Activated T-cell treated with anti-CD3 and anti-CD28 coated beads for 4 hours (primary cell): ENCODE results near the gene CDH22.

Source experiments
- DNase-seq: peaks from one replicate; pipeline ENCODE4 v3.0.0-alpha.2; 2020

The CDH22 gene

GRCh38 chr20:46264391-46265266 lies 43.7 kb downstream of the CDH22 start:
- no peak for DNase-seq

DNA sequence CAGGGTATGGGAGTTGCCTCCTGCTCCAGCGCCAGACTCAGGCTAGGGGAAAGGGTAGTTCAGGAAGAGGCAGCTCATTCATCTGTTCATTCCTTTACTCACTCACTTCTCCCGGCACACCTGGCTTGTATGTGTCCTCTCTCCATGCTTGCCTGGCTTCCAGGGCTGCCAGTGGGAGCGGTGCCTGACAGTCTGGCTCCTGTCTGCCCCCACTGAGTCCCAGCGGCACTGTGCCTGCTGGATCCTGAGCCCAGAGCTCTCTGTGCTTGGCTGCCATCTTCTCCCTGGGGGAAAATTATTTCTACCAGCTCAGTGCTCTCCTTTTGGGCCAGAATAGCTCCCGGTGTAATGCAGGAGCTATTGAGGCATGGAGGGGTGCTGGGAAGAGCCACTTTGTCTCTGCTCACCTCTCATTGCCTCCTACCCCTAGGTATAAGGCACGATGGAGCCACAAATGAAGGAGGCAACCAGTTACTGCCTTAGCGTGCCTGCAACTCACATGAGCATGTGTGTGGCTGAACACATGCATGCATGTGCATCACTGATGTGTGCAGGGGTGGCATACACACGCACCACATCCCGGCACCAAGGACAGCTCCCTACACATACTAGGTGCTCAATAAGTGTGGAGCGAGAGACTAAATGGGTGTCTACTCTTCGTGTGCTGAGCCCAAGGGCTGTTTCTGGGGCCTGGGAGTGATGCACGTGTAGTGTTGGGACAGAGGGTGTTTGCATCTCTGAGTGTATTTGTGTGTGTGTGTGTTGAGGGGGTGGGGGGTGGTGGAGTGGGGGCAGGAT lies 46.6 kb downstream of the CDH22 start:
- DNase-seq: no peak

- no peak for DNase-seq
These were observed 47.3 kb downstream of the CDH22 start for GRCh38 chr20:46260936-46261454.

DNA sequence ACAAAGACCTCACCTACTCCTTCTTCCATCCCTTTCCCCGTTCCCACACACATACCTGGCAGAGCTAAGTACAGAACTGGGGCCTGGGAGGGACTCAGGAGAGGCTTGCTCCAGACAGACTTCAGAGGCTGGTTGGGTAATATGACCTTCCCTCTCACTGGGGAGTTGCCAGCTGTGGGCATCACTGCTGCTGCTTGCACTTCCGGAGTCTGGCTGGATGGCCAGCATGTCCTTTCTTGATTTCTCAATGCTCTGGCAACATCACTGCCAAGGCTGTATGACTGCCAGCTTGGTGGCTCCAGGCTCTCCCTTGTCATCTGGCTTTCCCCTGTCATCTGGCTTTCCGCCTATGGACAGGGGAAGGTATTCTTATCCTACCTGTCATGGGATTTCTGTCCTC lies 47.8 kb downstream of the CDH22 start:
- DNase-seq: no peak

DNA sequence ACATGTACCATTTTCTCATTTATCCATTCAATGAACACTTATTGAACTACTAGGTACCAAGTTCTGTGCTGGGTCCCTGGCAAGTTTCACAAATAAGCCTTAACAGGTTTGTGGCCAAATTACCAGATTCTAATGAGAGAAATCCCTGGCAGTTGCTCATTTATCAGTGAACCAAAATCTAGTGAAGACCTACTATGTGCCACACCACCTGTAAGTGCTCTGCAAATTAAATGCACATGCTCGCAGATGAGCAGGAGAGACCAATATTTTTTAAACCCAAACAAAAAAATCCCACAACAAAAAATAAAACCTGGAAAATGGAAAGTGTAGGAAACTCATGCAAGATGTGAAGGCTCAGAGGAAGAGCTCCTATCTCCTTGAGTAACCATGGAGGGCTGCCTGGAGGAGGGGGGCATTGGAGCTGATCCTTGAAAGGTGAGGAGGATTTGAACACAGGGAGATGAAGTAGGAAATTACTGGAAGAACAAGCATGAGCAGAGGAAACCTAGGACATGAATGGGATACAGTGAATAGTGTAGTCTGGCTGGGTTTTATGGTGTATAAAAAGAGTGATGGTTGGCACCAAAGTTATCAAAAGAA lies 48.9 kb downstream of the CDH22 start:
- no peak for DNase-seq

DNA sequence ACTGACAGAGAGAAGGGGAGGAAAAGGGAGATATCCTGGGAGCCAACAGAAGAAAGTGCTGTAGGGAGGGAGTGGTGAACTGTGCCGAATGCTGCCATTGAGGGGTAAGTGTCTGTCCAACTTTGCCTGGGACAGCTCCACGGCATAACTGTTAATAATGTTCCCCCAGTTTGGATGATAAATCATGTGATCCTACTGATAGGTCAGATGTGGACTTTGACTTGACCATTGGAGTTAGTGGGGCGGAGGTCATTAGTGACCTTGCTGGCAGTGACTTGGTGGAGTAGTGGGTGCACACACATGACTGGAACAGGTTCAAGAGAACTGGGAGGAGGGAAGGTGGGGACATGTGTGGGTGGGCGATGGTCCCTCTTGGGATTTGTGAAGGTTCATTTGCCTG lies 50.4 kb downstream of the CDH22 start:
- DNase-seq: no peak

DNA sequence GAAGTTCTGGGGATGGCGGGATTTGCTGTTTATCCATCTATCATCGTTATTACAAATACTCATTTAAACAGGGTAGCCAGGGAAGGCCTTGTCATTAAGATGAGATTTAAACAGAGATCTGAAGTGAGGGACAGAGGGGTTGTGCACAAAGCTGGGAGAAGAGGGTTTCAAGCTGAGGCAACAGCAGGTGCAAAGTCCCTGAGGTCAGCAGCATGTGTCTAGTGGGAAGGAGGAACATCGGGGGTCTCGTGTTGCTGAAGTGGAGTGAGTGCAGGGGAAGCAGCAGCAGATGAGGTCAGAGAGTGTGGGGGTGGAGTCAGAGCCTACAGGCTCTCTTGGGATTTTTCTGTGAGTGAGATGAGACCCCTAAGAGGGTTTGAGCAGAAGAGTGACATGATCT lies 52.0 kb downstream of the CDH22 start:
- no peak for DNase-seq

GRCh38 chr20:46255440-46256104 lies 52.7 kb downstream of the CDH22 start:
- no peak for DNase-seq

- DNase-seq: no peak
These were observed 54.9 kb downstream of the CDH22 start for GRCh38 chr20:46253391-46253790.

DNA sequence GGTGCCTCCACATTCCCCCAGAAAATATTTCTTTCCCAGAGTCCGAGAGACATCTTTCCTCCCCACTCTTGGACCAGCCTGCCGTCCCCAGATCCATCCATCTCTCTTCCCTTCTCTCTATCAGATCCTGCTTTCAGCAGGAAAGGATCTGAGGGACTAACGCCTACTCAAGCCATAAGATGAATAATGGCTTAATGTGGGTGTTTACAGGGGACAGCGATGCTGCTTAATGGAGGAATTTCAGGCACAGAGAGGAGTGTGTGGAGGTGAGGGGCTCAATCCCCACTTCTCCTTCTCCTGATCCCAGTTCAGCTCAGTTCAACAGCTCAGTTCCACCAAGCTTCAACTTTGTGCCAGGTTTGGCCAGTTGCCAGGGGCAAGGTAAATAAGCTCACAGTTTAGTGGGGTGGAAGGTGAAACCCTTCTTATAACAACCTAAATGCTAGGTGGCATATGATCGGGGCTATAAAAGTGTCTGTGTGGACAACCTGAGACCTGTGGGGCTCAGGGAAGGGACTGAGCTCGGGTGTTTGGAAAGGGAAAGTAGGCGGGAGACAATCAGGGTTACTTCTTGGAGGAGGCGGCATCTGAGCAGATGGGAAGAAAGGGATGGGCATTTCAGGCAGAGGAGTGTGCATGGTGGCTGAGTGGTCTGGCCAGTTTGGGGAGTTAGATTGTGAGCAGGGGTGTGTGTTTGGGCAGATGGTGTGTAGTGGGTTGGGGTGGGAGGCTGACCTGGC lies 55.8 kb downstream of the CDH22 start:
- no peak for DNase-seq

DNA sequence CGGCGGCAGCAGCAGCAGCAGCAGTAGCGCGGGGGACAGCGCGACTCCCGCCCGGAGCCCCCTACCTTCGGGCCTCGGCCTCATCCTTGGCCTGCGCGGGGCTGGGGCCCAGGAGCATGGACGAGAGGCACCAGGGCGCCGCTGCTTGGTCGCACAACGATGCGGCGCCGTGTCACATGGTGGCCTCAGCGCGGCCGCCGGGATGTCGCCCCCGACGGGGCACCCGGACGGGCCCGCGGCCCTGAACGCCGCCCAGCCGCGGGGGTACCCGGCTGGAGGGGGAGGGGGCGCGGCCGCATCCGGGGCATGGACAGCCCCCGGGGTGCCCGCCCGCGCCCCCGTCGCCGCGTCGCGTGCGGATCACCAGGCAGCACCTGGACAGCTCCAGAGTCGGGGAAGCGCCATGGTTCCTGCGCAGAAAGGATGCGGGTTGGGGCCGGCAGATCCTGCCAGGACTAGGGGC lies 57.1 kb downstream of the CDH22 start:
- no peak for DNase-seq

- no peak for DNase-seq
These were observed 57.5 kb downstream of the CDH22 start for GRCh38 chr20:46250772-46251171.

GRCh38 chr20:46249671-46250070 lies 58.6 kb downstream of the CDH22 start:
- no peak for DNase-seq

DNA sequence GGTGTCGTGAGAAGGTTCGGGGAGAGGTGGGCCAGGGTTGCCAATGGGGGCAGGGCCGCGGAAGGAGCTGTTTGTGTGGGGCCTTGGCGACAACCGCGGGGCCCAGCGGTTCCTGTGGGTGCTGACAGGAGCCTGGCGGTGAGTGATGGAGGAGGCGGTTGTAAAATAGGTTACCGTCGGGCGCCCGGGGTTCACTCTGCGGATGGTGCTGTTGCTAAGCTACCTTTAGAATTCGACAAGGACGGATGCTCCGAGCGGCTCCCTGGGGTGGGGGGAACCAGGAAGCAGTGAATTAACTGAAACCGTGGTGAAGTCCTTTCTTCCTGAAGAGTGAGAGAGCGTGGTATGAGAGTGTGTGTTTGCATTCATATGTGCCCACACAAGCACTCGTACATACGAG lies 61.7 kb downstream of the CDH22 start:
- DNase-seq: no peak

DNA sequence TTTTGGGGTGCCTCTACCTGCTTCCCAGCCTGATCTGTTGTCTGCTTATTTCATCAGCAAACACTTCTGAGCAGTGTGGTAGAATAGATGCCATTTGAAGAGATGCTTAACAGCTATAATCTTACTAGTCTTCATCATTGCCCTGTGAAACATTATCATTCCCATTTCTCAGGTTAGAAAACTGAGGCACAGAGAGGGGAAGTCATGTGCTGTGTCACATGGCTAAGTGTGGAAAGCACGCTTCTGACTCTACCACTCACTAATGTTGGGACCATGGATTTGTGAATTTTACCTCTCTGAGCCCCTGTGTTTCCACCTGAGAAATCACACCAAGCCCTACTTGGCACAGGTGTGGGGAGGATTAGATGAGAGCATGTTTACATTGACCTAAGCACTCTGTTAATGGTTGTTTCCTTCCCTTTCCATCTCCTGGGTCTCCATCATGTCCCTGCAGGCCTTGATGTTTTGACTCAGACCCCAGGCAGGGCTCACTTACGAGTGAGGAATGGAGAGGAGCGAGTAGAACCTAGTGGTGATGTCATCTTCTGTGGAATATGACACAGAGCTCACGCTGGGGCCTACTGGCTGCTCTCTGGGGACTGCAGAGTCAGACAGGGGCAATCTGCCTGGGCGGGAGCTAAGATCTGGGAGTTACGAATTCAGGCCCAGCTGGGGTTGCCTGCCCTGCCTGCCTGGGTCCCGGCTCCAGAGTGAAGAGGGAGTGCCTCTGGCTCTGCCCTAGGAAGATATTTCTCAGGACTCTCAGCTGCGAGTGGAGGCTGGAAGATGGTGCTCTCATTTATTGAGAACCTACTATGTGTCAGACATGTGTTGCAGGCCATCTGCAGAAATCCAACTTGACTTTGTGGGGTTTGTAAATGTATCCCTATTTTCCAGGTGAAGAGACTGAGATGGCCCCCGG lies 64.3 kb downstream of the CDH22 start:
- DNase-seq: no peak

DNA sequence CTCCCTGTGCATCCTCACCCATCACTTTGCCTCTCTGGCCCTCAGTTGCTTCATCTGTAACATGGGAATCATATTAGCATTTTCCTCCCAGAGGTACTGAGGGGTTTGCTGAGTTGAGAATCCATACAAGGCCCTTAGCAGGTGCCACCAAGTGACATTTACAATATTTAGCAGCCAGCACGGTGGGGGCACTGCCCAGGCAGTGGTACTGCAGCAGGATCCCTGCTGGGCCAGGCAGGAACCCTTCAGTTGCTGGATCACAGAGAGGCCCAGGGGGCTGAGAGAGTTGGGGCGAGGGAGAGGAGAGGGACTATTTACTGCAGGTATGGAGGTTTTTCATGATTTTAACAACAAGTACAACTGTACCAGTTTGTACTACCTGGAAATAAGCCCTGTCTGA lies 65.9 kb downstream of the CDH22 start:
- no peak for DNase-seq

DNA sequence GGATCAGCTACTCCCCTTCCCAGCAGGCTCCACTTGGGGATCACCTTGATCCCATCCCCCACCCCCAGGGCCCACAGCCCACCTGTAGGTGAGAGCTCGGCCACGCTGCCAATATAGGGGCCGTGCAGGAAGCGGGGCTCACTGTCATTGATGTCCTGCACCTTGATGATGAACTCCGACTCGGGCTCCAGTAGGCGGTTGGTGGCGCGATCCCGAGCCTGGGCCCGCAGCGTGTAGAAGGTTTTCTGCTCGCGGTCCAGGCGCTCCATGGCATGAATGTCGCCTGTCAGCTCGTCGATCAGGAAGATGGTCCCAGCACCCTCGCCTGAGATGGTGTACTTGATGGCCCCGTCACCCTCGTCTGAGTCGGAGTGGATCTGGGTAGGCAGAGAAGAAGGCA lies 67.4 kb downstream of the CDH22 start:
- DNase-seq: no peak

DNA sequence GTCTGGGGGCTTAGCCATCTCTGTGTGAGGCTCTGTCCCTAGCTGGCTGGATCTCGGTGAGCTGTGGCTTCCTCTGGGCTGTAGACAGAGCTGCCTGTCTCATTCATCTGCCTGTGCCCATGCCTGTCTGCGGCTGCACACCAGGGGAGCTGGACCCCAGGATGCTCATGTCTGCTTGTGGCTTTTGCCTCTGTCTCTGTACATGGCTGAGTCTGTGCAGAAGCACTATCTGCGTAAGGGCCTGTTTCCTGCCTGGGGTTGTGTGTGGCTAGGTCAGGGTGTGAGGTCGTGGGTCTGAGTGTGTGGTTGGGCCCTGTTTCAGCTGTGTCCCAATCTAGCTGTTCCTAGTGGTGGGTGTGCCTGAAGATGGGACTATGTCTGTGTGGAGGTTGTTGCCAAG lies 68.2 kb downstream of the CDH22 start:
- no peak for DNase-seq

DNA sequence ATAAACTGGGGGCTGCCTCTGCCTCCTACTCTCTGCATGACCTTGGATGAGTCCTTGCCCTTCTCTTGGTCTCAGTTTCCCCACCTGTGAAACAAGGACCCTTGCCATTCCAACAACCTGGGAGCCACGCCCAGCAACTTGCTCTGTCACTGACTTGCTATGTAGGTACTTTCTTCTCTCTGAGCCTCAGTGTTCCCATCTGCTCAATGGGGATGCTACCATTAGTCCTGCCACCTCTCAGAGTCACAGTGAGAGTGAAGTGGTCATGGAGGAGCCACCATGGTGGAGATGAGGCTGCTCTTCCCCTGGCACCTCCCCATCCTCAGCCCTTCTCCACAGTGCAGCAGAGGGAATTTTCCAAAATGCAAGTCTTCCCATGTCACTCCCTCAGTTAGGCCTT lies 70.6 kb downstream of the CDH22 start:
- no peak for DNase-seq

GRCh38 chr20:46237227-46237626 lies 71.1 kb downstream of the CDH22 start:
- no peak for DNase-seq

DNA sequence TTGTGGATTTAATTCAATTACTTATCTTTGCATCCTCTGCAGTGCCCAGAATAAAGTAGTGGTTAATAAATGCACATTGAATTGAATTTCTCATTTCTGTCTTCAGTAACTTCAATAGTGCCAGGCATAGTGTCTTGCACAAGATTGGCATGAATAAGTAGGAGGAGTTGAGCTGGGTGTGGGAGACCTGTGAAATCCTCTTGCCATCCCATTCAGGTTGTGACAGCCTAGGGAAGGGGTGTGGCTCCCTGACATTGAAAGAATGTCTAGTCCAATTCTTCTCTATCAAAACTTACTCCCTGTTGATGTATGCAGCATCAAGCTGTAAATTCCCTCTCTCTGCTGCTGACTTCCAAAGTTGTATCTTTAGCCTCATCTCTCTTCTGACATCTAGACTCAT lies 73.2 kb downstream of the CDH22 start:
- DNase-seq: no peak
